Endometrial microvascular endothelial cells (primary cell): ENCODE results near the gene HAGHL. TPM values are rescaled to one million over a fixed set of nuclear protein-coding genes. Genes with fewer than 3 reads are reported as not detected.
"Not testable (repeated sequence)": the region's sequence is repeated elsewhere in the genome, so short reads cannot be mapped to it uniquely, and the experiment has no call there.

Experiments used
- in situ Hi-C: cut with HindIII; loops from 2 replicates; pipeline ENCODE4 v1.10.0; 2017; ENCODE audit warnings: low sequenced_read_pairs, low pct_unique_long_range_greater_than_20kb; ENCODE audit errors: inconsistent ontology term
- total RNA-seq: library from RNA; depleted of rRNA; stranded (reverse); fragments of >200 nt; gene quantifications from one replicate; pipeline ENCODE4 v1.2.3, GENCODE V29; 2015; ENCODE audit errors: inconsistent ontology term

Gene HAGHL
- total RNA-seq, 1 donor from 2014 or later: not detected

DNA sequence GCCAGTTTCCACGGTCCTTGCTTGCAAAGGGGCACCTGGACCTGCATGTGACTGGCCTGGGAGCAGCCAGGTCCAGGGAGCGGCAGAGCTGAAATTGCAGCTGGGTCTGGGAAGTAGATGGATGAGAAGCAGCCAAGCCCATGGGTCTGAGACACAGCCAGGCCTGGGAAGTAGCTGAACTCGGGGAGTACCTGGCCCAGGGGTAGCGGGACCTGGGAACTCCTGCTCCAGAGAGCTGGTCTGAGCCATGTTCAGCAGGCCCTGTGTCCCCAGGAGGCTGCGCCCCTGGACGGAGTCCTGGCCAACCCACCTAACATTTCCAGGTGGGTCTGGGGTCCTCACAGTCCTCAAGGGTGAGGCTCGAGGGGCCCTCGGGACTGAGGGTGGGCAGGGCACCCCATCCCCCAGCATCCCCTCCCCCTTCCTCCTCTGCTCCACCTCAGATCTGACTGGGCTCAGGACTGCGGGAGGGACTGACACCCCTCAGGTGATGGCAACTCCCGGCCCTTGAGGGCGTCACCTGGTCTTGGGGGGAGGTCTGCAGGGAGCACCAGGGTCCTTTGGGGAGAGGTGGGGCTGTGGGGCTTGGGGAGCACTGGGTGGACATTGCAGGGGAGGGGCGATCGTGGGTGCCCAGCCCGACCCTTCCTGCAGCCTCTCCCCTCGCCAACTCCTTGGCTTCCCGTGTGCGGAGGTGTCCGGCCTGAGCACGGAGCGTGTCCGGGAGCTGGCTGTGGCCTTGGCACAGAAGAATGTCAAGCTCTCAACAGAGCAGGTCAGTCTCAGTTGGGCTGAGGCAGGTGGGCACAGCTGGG, 36.7 kb downstream of the HAGHL start:
- in situ Hi-C loops: no loop called here

- in situ Hi-C loops: no loop called here
These were observed 37.4 kb downstream of the HAGHL start for GRCh38 chr16:764184-764750.

DNA sequence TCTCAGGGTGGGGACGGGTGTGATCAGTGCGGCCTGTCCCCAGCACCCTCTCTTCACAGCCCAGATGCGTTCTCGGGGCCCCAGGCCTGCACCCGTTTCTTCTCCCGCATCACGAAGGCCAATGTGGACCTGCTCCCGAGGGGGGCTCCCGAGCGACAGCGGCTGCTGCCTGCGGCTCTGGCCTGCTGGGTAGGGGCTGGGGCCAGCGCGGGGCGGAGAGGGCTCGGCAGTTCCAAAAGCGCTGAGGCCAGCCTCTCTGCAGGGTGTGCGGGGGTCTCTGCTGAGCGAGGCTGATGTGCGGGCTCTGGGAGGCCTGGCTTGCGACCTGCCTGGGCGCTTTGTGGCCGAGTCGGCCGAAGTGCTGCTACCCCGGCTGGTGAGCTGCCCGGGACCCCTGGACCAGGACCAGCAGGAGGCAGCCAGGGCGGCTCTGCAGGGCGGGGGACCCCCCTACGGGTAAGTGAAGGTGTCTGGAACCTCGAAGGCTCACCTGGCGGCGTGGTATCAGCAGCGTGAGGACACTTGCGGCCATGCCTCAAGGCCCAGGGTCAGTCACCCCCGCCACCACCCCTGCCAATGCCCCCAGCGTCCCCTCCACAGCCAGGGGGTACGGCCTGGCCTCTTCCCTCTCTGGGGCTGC, 38.1 kb downstream of the HAGHL start:
- in situ Hi-C loops: no loop called here

- in situ Hi-C loops: no loop called here
These were observed 38.6 kb downstream of the HAGHL start for GRCh38 chr16:765488-765865.

GRCh38 chr16:766008-766819, 39.3 kb downstream of the HAGHL start:
- in situ Hi-C loops: no loop called here

DNA sequence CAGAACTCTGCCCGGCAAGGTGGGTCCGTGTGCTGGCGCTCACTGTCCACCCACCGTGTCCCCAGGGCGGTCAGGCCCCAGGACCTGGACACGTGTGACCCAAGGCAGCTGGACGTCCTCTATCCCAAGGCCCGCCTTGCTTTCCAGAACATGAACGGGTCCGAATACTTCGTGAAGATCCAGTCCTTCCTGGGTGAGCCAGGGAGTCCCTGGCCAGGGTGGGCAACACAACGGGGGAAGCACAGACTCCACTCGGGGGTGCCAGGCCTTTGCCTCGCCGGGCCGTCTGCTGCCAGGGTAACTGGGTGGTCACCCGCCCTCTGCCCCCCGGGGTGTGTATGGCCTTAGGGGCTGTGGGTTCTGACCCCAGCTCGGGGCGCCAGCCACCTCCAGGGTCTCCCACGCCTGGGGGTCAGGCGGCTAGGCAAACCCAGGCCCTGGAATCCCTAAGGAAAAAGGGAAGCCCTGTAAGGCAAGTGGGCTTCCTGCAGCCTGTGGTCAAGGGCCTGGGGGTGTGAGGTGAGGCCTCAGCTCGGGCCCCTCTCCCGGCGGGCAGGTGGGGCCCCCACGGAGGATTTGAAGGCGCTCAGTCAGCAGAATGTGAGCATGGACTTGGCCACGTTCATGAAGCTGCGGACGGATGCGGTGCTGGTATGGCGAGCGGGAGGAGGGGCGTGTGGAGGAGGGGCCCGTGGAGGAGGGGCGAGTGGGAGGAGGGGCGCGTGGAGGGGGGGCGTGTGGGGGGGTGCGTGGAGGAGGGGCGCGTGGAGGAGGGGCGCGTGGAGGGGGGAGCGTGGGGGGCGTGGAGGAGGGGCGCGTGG, 40.1 kb downstream of the HAGHL start:
- in situ Hi-C loops: no loop called here

DNA sequence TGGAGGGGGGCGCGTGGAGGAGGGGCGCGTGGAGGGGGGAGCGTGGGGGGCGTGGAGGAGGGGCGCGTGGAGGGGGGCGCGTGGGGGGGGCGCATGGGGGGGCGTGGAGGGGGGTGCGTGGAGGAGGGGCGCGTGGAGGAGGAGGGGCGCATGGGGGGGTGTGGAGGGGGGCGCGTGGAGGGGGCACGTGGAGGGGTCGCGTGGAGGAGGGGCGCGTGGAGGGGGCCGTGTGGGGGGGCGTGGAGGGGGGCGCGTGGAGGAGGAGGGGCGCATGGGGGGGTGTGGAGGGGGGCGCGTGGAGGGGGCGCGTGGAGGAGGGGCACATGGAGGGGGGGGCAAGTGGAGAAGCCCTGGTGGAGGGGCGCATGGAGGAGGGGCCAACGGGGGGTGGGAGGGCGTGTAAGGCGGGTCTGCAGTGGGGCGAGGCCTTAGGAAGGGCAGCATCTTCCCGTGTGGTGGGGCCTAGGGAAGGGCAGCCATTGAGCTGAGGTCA, 40.9 kb downstream of the HAGHL start:
- in situ Hi-C loops: no loop called here

- in situ Hi-C loops: no loop called here
These were observed 41.5 kb downstream of the HAGHL start for GRCh38 chr16:768428-768827.

GRCh38 chr16:769184-769784, 42.4 kb downstream of the HAGHL start:
- in situ Hi-C loops: no loop called here

GRCh38 chr16:769934-770333, 43.0 kb downstream of the HAGHL start:
- in situ Hi-C loops: no loop called here

GRCh38 chr16:770411-770810, 43.5 kb downstream of the HAGHL start:
- in situ Hi-C loops: no loop called here

- in situ Hi-C loops: no loop called here
These were observed 46.1 kb downstream of the HAGHL start for GRCh38 chr16:772959-773358.

DNA sequence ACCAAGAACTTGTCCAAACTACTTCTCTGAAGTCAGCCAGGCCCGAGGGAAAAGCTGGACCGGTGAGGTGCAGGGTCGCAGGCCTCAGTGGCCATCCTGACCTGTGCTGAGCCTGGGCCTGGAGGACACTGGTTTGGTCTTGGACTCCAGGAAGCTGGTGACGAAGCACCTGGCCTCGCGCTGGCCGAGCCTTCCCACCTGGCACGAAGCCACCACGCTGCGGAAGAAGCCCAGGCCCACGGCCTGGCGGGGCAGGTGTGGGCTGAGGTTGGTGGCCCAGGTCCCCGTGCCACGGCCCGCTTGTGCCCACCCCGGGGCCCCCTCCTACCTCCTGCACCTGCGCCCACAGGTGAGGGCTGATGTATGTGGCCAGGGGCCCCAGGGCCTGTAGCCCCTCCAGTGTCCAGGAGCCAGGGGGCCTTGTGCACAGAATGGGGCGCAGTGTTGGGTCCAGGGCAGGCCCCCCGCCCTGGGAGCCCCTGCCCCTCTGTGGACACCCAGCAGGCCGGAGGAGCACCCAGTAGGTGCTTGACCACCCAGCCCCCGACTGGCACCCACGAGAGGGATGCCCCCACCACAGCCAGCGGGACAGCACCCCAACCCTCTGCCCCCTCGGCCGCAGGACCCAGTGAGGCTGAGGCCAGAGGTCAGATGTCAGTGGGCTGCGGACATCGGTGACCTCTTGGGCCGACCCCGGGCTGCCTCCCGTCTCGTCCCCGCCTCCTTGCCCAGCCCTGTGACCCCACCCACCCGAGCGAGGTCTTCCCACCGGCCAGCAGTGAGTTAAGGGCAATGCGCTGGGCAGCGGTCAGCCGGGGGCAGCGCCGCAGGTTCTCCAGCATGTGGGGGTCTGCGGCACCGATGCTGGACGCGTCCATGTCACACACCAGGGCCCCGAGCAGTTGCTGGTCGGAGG, 47.4 kb downstream of the HAGHL start:
- in situ Hi-C loops: no loop called here

DNA sequence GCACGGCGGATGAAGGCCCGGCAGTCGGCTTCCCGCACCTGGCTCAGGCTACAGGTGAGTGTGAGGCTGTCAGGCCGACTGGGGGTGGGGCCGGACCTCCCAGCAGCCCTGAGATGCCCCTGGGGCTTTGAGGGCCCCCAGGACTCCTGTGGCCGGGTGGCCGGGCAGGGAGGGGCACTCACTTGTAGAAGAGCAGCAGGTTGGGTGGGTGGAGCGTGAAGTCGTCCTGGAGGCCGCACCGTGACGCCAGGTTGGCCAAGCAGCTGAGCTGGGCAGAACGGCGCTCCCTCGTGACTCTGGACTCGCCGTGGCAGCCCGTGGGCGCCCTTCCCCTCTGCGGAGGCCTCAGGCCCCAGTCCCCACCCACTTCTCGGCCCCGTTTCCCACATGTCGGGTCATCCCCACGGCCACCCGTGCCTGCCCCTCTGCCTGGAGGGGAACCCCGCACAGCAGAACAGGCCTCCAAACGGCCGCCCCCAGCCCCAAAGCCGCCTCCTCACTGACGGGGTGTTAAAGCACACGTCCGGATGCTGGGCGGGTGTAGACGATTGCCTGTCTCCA, 48.4 kb downstream of the HAGHL start:
- in situ Hi-C loops: no loop called here

- in situ Hi-C loops: not testable (repeated sequence)
These were observed 49.4 kb downstream of the HAGHL start for GRCh38 chr16:776298-776697.

- in situ Hi-C loops: no loop called here
These were observed 49.9 kb downstream of the HAGHL start for GRCh38 chr16:776824-777223.

DNA sequence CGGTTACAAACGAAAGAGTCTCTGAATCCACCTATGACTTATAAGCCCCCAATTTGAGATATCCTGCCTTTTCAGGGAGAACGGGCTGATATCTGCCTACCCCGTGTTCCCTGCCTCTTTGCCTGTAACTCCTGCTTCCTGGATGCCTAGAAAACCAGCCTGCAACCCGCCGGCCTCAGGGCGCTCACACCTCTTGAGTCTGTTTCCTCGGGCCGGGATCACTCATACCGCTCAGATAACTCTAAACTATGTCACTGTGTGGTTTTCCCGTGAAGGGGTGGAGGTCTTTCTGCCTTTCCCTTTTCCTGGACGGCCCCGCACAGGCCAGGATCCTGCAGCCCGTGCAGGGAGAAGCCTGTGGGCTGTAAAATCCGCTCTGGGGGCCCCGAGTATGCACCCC, 50.9 kb downstream of the HAGHL start:
- in situ Hi-C loops: no loop called here
